CD14-positive monocyte (primary cell): ENCODE data around the gene PMPCA. TPM values are rescaled to one million over a fixed set of nuclear protein-coding genes. Genes with fewer than 3 reads are reported as not detected.

Experiments used
- DNase-seq, 3 donors: peaks; one replicate each; pipeline ENCODE4 v3.0.0-alpha.2; 2011 to 2022
- H2AFZ ChIP-seq: 2 replicates; pipeline ENCODE4 v1.6.0; 2012; ENCODE audit warnings: mild to moderate bottlenecking, low read depth, low read length, inconsistent platforms; ENCODE audit not compliant: insufficient read depth, poor library complexity, severe bottlenecking
- H3K27ac ChIP-seq, 2 donors: 1 replicate in 1 of 2; 2 replicates in 1 of 2; pipeline ENCODE4 v1.5.1; 2012 to 2013; ENCODE audit warnings: low read length in 2 of 2, control low read depth in 1 of 2, inconsistent platforms in 1 of 2, low read depth in 1 of 2, mild to moderate bottlenecking in 1 of 2
- H3K27me3 ChIP-seq, 2 donors: one replicate each; pipeline versions ENCODE4 v1.6.0 to v1.6.1; 2011 to 2013; ENCODE audit warnings: low read length in 2 of 2; ENCODE audit not compliant: control insufficient read depth in 2 of 2, insufficient read depth in 2 of 2
- H3K36me3 ChIP-seq, 2 donors: replicated peaks in 1 of 2; 1 replicate in 1 of 2; 2 replicates in 1 of 2; pipeline versions ENCODE4 v1.5.1 to v1.6.1; 2012 to 2013; ENCODE audit warnings: low read length in 2 of 2, control low read depth in 1 of 2, inconsistent platforms in 1 of 2, mild to moderate bottlenecking in 1 of 2; ENCODE audit not compliant: insufficient read depth in 2 of 2, control insufficient read depth in 1 of 2
- H3K4me1 ChIP-seq, 2 donors: 1 replicate in 1 of 2; 2 replicates in 1 of 2; pipeline versions ENCODE4 v1.5.1 to v1.6.1; 2012 to 2013; ENCODE audit warnings: low read length in 2 of 2, control low read depth in 1 of 2, inconsistent platforms in 1 of 2, mild to moderate bottlenecking in 1 of 2, moderate library complexity in 1 of 2; ENCODE audit not compliant: insufficient read depth in 2 of 2, control insufficient read depth in 1 of 2
- H3K4me2 ChIP-seq: replicated peaks from 2 replicates; pipeline ENCODE3; 2012; ENCODE audit warnings: low read length, moderate library complexity, mild to moderate bottlenecking; ENCODE audit not compliant: poor library complexity, severe bottlenecking; ENCODE audit errors: extremely low read depth
- H3K4me3 ChIP-seq, 3 experiments: fragments of 200-600 bp in 1 of 3; sonication (generic) in 1 of 3; replicated peaks in 1 of 3; 1 replicate in 2 of 3; 2 replicates in 1 of 3; pipeline ENCODE4 v1.5.1; 2011 to 2013; ENCODE audit warnings: low read length in 3 of 3, mild to moderate bottlenecking in 3 of 3, control low read depth in 2 of 3, low read depth in 2 of 3, inconsistent platforms in 1 of 3, moderate library complexity in 1 of 3
- H3K79me2 ChIP-seq: 2 replicates; pipeline ENCODE4 v1.6.0; 2012; ENCODE audit warnings: mild to moderate bottlenecking, control low read depth, inconsistent platforms, low read length, moderate library complexity; ENCODE audit not compliant: insufficient read depth
- H3K9ac ChIP-seq: 2 replicates; pipeline ENCODE4 v1.6.0; 2017; ENCODE audit warnings: low read length, mild to moderate bottlenecking; ENCODE audit not compliant: insufficient read depth, poor library complexity, severe bottlenecking
- H3K9me3 ChIP-seq, 2 donors: replicated peaks in 1 of 2; 1 replicate in 1 of 2; 2 replicates in 1 of 2; pipeline versions ENCODE4 v1.5.1 to v1.6.1; 2012 to 2013; ENCODE audit warnings: low read length in 2 of 2, control low read depth in 1 of 2; ENCODE audit not compliant: control insufficient read depth in 1 of 2, insufficient read depth in 1 of 2
- H4K20me1 ChIP-seq: 2 replicates; pipeline ENCODE4 v1.6.0; 2012; ENCODE audit warnings: mild to moderate bottlenecking, low read length, control low read depth, moderate library complexity; ENCODE audit not compliant: insufficient read depth
- H3K27ac Mint-ChIP-seq, 7 donors: one replicate each; pipeline ENCODE4 v1.8.0; 2020; ENCODE audit warnings: mild to moderate bottlenecking in 7 of 7, mixed read lengths in 7 of 7, moderate library complexity in 6 of 7, inconsistent platforms in 2 of 7
- H3K27me3 Mint-ChIP-seq, 3 donors: one replicate each; pipeline ENCODE4 v1.8.0; 2021 to 2022; ENCODE audit warnings: low read depth in 3 of 3, mild to moderate bottlenecking in 3 of 3, mixed read lengths in 3 of 3, moderate library complexity in 3 of 3, inconsistent platforms in 1 of 3
- H3K36me3 Mint-ChIP-seq, 2 donors: one replicate each; pipeline ENCODE4 v1.8.0; 2020; ENCODE audit warnings: mixed read lengths in 2 of 2, inconsistent platforms in 1 of 2, mild to moderate bottlenecking in 1 of 2
- H3K4me1 Mint-ChIP-seq: one replicate; pipeline ENCODE4 v1.8.0; 2020; ENCODE audit warnings: mild to moderate bottlenecking, mixed read lengths
- H3K4me3 Mint-ChIP-seq, 2 donors: one replicate each; pipeline ENCODE4 v1.8.0; 2020; ENCODE audit warnings: mild to moderate bottlenecking in 2 of 2, mixed read lengths in 2 of 2, moderate library complexity in 1 of 2
- H3K9me3 Mint-ChIP-seq, 7 donors: one replicate each; pipeline ENCODE4 v1.8.0; 2020 to 2022; ENCODE audit warnings: mixed read lengths in 7 of 7, mild to moderate bottlenecking in 6 of 7, moderate library complexity in 6 of 7, inconsistent platforms in 2 of 7
- CTCF ChIP-seq: fragments of 200-600 bp; IDR thresholded peaks from one replicate; pipeline ENCODE4 v1.8.0; 2022; ENCODE audit warnings: antibody characterized with exemption, mild to moderate bottlenecking
- WGBS: methylation state at CpG from one replicate; pipeline ENCODE4 v1.1.5; 2013; ENCODE audit warnings: missing lambda C conversion rate; ENCODE audit not compliant: insufficient coverage; 5-methylcytosine and 5-hydroxymethylcytosine counted together
- intact Hi-C, 2 donors: fragments of 100-400 bp; cut with micrococcal nuclease; formaldehyde crosslinking; loops; one replicate each; pipeline versions ENCODE4 v1.15.0 to v1.15.1; 2023
- polyA plus RNA-seq, 3 donors: library from polyadenylated mRNA; depleted of rRNA in 1 of 3; unstranded in 2 of 3; stranded (reverse) in 1 of 3; fragments of 300-500 nt in 2 of 3; fragments of >200 nt in 1 of 3; fragmentation: Illumina TruSeq in 2 of 3; gene quantifications; 1 replicate in 2 of 3; 2 replicates in 1 of 3; pipeline ENCODE4 v1.2.3, GENCODE V29; 2012 to 2021

Gene PMPCA
- polyA plus RNA-seq, 3 donors: 23.1 to 58.8 (median 24.9) TPM

GRCh38 chr9:136396219-136396515 is 14.3 kb upstream of the PMPCA start:
- peaks cover 0 to 2% (median 0%) of the 10 kb centered on the region in 7 donors for H3K9me3 Mint-ChIP-seq
- peak overlapping the region in 1 of 7 donors; percentile 65 for H3K27ac Mint-ChIP-seq
- no peak for TF ChIP-seq CTCF
- 100% methylated on average over 1 of the region's 4 CpGs for WGBS
- intact Hi-C loops: no loop called here
- Histone ChIP-seq H3K79me2 (peaks cover 15% of the 10 kb centered on the region), H3K4me2 (no peak overlapping the region), H3K27ac (no peak overlapping the region), H3K27me3 (no peaks in the 10 kb centered on the region), H3K9ac (no peak overlapping the region), H3K9me3 (no peaks in the 10 kb centered on the region), H3K4me3 (no peak overlapping the region), H4K20me1 (peaks cover 14% of the 10 kb centered on the region), H2AFZ (no peak overlapping the region), H3K36me3 (peaks cover 58 to 61% of the 10 kb centered on the region in 2 donors), H3K4me1 (peaks cover 17 to 23% of the 10 kb centered on the region in 2 donors)
- DNase-seq: no peak
- no peak overlapping the region for H3K4me3 Mint-ChIP-seq
- peaks cover 50 to 68% of the 10 kb centered on the region in 2 donors for H3K36me3 Mint-ChIP-seq
- H3K4me1 Mint-ChIP-seq: peaks cover 15% of the 10 kb centered on the region
- H3K27me3 Mint-ChIP-seq: peaks cover 0 to 6% (median 4%) of the 10 kb centered on the region in 3 donors

DNA sequence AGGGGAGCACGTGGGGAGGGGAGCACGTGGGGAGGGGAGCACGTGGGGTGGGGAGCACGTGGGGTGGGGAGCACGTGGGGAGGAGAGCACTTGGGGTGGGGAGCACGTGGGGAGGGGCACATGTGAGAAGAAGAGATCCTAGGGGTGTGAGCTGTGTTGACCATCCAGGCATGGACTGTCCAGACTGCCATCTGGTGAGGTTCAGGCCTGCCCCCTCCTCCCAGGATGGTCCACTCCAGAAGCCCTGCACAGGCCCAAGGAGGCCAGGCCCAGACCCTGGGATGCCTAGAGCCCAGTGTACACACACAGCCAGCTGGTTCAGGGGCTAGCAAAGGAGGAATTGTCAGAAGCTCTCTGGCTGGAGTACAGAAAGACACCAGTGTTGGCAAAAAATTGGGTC is 12.8 kb upstream of the PMPCA start:
- Histone ChIP-seq H3K9ac (no peak overlapping the region), H3K4me1 (peaks cover 17 to 23% of the 10 kb centered on the region in 2 donors), H3K27ac (no peak overlapping the region), H3K4me3 (no peak overlapping the region), H3K4me2 (no peak overlapping the region), H3K27me3 (no peaks in the 10 kb centered on the region), H3K79me2 (peaks cover 15% of the 10 kb centered on the region), H3K36me3 (peaks cover 51 to 55% of the 10 kb centered on the region in 2 donors), H2AFZ (no peak overlapping the region), H4K20me1 (peaks cover 14% of the 10 kb centered on the region), H3K9me3 (no peaks in the 10 kb centered on the region)
- peaks cover 45 to 61% of the 10 kb centered on the region in 2 donors for H3K36me3 Mint-ChIP-seq
- peaks cover 0 to 2% (median 0%) of the 10 kb centered on the region in 7 donors for H3K9me3 Mint-ChIP-seq
- no peak for DNase-seq
- H3K27ac Mint-ChIP-seq: no peak overlapping the region
- no CpG with 5 or more reads among the region's 6 CpGs for WGBS
- peaks cover 0 to 4% (median 4%) of the 10 kb centered on the region in 3 donors for H3K27me3 Mint-ChIP-seq
- intact Hi-C loops: no loop called here
- no peak for TF ChIP-seq CTCF
- peaks cover 15% of the 10 kb centered on the region for H3K4me1 Mint-ChIP-seq
- no peak overlapping the region for H3K4me3 Mint-ChIP-seq
